Body of pancreas (tissue), 4 donors: ENCODE results near the gene RNF223.

Experiments used
- CTCF ChIP-seq, 7 experiments: fragments of 450-650 bp in 4 of 7; fragments of 200-600 bp in 3 of 7; sonication (generic) in 3 of 7; IDR thresholded peaks; one replicate each; pipeline ENCODE4 v1.5.1; 2016 to 2019; ENCODE audit warnings: antibody characterized with exemption in 7 of 7
- POLR2A ChIP-seq, 3 donors: fragments of 450-650 bp; IDR thresholded peaks; one replicate each; pipeline ENCODE4 v1.6.1; 2016; ENCODE audit warnings: antibody characterized with exemption in 3 of 3, mild to moderate bottlenecking in 2 of 3

DNA sequence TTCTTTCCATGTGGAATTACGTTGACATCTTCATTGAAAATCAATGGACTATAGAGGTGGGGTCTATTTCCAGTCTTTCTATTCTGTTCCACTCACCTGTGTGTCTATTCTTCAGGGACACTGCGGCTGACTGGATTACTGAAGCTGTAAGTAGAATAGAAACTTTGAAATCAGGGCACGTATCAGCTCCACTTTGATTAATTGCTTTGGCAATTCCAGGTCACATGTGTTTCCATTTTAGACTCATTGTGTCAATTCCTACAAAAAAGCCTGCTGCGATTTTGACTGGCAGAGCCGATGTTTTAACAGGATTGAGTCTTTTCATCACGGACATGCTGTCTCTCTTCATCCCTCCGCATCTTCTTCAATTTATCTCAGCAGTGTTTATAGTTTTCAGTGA is 20.9 kb upstream of the RNF223 start:
- TF ChIP-seq CTCF (IDR thresholded peaks at IDR 0.05), result no peak
- no peak for TF ChIP-seq POLR2A (IDR thresholded peaks at IDR 0.05)
